Vagina (tissue), 2 donors: ENCODE measurements around the gene CIAO2B. TPM values are rescaled to one million over a fixed set of nuclear protein-coding genes. Genes with fewer than 3 reads are reported as not detected.

ENCODE experiments used
- DNase-seq, 2 donors: peaks; one replicate each; pipeline ENCODE4 v3.0.0-alpha.2; 2017; ENCODE audit errors: extremely low spot score in 2 of 2
- H3K27ac ChIP-seq: fragments of 200-600 bp; sonication (generic); one replicate; pipeline ENCODE4 v1.5.1; 2019
- H3K27me3 ChIP-seq: fragments of 200-600 bp; sonication (generic); one replicate; pipeline ENCODE4 v1.5.1; 2019
- H3K36me3 ChIP-seq, 2 donors: fragments of 200-600 bp; sonication (generic); one replicate each; pipeline ENCODE4 v1.5.1; 2017 to 2019
- H3K4me1 ChIP-seq: fragments of 200-600 bp; sonication (generic); one replicate; pipeline ENCODE4 v1.5.1; 2019
- H3K4me3 ChIP-seq, 2 donors: fragments of 200-600 bp; sonication (generic); 1 replicate in 1 of 2; 2 replicates in 1 of 2; pipeline ENCODE4 v1.5.1; 2016 to 2019
- H3K9me3 ChIP-seq: fragments of 200-600 bp; sonication (generic); one replicate; pipeline ENCODE4 v1.5.1; 2019
- POLR2A ChIP-seq, 2 donors: fragments of 450-650 bp; IDR thresholded peaks; one replicate each; pipeline ENCODE4 v1.6.1; 2017; ENCODE audit warnings: antibody characterized with exemption in 2 of 2, mild to moderate bottlenecking in 2 of 2, moderate library complexity in 2 of 2
- POLR2AphosphoS5 ChIP-seq, 2 donors: sonication (generic); formaldehyde crosslinking; IDR thresholded peaks; one replicate each; pipeline ENCODE4 v1.9.0; 2017; ENCODE audit warnings: antibody characterized with exemption in 2 of 2, mild to moderate bottlenecking in 2 of 2, low read depth in 1 of 2; ENCODE audit not compliant: insufficient read depth in 1 of 2
- intact Hi-C: fragments of 100-400 bp; cut with DNase I; formaldehyde crosslinking; loops from one replicate; pipeline ENCODE4 v1.15.1; 2023
- total RNA-seq: library from RNA; depleted of rRNA; stranded (reverse); fragments of >200 nt; gene quantifications from one replicate; pipeline ENCODE4 v1.2.3, GENCODE V29; 2016
- TF ChIP-seq, protein P1 (sequence below), 3 experiments: fragments of 450-650 bp in 2 of 3; fragments of 200-600 bp in 1 of 3; sonication (generic) in 1 of 3; IDR thresholded peaks; one replicate each; pipeline ENCODE4 v1.5.1; 2017 to 2019; ENCODE audit warnings: antibody characterized with exemption in 3 of 3, mild to moderate bottlenecking in 2 of 3, moderate library complexity in 2 of 3

Gene CIAO2B
- total RNA-seq, 1 donor from 2014 or later = 105 TPM

DNA sequence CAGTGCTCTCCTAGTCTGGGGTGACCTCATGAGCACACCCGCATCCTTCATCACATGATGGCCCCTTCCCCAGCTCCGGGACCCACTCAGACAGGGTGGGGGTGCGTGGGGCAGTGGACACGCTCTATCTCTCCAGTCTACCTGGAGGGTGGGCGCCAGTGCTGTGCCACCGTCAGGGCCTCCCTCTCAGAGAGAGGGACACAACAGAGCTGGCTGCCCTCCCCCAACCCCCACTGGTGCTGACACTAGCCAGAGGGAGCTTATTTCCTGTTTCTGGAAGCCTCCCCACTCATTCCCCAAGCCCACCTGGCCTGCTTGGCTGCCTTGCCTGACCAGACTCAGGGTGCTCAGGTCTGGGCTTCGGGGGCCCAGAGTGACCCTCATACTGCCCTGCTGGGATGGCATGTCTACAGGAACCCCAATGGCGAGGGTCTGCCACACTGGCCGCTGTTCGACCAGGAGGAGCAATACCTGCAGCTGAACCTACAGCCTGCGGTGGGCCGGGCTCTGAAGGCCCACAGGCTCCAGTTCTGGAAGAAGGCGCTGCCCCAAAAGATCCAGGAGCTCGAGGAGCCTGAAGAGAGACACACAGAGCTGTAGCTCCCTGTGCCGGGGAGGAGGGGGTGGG, 9.3 kb upstream of the CIAO2B start:
- intact Hi-C loops = no loop called here
- Histone ChIP-seq H3K27ac (no peak overlapping the region), H3K27me3 (no peaks in the 10 kb centered on the region), H3K4me3 (no peak overlapping the region), H3K36me3 (peaks cover 0 to 52% of the 10 kb centered on the region in 2 donors), H3K9me3 (no peaks in the 10 kb centered on the region), H3K4me1 (peaks cover 14% of the 10 kb centered on the region)
- no peak for DNase-seq
- TF ChIP-seq, protein P1, sequence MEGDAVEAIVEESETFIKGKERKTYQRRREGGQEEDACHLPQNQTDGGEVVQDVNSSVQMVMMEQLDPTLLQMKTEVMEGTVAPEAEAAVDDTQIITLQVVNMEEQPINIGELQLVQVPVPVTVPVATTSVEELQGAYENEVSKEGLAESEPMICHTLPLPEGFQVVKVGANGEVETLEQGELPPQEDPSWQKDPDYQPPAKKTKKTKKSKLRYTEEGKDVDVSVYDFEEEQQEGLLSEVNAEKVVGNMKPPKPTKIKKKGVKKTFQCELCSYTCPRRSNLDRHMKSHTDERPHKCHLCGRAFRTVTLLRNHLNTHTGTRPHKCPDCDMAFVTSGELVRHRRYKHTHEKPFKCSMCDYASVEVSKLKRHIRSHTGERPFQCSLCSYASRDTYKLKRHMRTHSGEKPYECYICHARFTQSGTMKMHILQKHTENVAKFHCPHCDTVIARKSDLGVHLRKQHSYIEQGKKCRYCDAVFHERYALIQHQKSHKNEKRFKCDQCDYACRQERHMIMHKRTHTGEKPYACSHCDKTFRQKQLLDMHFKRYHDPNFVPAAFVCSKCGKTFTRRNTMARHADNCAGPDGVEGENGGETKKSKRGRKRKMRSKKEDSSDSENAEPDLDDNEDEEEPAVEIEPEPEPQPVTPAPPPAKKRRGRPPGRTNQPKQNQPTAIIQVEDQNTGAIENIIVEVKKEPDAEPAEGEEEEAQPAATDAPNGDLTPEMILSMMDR (IDR thresholded peaks at IDR 0.05) = no peak
- no peak for TF ChIP-seq POLR2AphosphoS5 (IDR thresholded peaks at IDR 0.05; ENCODE audit: insufficient read depth in 1 of 2, low read depth in 1 of 2)
- no peak for TF ChIP-seq POLR2A (IDR thresholded peaks at IDR 0.05)

DNA sequence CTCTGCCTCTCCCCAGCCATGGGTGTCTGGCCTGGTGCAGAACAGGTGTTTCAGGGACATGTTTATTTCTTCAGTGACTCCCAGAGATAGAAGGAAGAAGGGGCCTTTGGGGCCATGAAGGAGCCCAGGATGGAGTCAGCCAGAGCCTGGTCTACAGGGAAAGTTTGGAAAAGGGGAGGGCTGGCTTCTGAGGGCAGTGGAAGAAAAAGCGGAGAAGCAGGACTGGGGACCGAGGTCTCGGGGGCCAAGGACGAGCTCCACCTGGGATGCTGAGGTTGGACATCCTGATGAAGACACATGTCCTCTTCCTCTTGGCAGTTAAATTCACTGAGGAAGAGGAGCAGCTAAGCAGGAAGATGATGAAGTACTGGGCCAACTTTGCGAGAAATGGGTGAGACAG, 8.8 kb upstream of the CIAO2B start:
- Histone ChIP-seq H3K27ac (no peak overlapping the region), H3K4me3 (no peak overlapping the region), H3K4me1 (peaks cover 14% of the 10 kb centered on the region), H3K27me3 (no peaks in the 10 kb centered on the region), H3K36me3 (peaks cover 0 to 52% of the 10 kb centered on the region in 2 donors), H3K9me3 (no peaks in the 10 kb centered on the region)
- intact Hi-C loops = no loop called here
- no peak for DNase-seq
- TF ChIP-seq, protein P1 (IDR thresholded peaks at IDR 0.05) = no peak
- TF ChIP-seq POLR2A (IDR thresholded peaks at IDR 0.05) (no peak), POLR2AphosphoS5 (IDR thresholded peaks at IDR 0.05; ENCODE audit: insufficient read depth in 1 of 2, low read depth in 1 of 2) (no peak)

DNA sequence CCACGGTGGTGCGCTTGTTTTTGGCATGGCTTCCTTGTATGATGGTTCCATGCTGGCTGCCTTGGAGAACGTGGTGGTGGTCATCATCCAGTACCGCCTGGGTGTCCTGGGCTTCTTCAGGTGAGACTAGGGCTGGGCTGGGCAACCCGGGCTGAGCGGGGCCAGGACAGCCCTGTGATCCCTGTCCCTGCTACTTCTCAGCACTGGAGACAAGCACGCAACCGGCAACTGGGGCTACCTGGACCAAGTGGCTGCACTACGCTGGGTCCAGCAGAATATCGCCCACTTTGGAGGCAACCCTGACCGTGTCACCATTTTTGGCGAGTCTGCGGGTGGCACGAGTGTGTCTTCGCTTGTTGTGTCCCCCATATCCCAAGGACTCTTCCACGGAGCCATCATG, 6.0 kb upstream of the CIAO2B start:
- no peaks in the 10 kb centered on the region for H3K27me3 ChIP-seq
- intact Hi-C loops = no loop called here
- H3K36me3 ChIP-seq = peaks cover 0 to 57% of the 10 kb centered on the region in 2 donors
- H3K27ac ChIP-seq = no peak overlapping the region
- no peak for DNase-seq
- H3K4me1 ChIP-seq = peaks cover 32% of the 10 kb centered on the region
- H3K9me3 ChIP-seq = no peaks in the 10 kb centered on the region
- H3K4me3 ChIP-seq = no peak overlapping the region
- no peak for TF ChIP-seq POLR2AphosphoS5 (IDR thresholded peaks at IDR 0.05; ENCODE audit: insufficient read depth in 1 of 2, low read depth in 1 of 2)
- no peak for TF ChIP-seq POLR2A (IDR thresholded peaks at IDR 0.05)
- TF ChIP-seq, protein P1 (IDR thresholded peaks at IDR 0.05) = no peak

DNA sequence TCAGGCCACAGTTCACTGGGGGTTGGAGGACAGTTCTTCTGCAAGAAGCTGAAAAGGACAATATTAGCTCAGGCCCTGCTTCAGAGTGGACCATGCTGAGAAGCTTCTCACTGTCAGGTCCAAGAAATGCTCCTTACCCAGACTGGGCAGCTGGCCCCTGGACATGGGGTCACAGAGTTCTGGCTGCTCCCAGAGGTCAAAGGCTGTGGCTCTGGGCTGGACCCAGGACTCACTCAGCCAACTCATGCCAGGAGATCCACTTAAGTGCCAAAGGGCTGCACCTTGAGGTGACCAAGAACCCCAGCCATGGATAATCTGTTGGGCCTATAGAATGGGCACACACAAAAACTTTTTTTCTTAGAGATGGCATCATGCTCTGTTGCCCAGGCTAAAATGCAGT, 5.2 kb upstream of the CIAO2B start:
- Histone ChIP-seq H3K27me3 (no peaks in the 10 kb centered on the region), H3K4me1 (peaks cover 34% of the 10 kb centered on the region), H3K9me3 (no peaks in the 10 kb centered on the region), H3K27ac (no peak overlapping the region), H3K36me3 (peaks cover 0 to 57% of the 10 kb centered on the region in 2 donors), H3K4me3 (no peak overlapping the region)
- DNase-seq = no peak
- intact Hi-C loops = no loop called here
- TF ChIP-seq POLR2A (IDR thresholded peaks at IDR 0.05) (no peak), POLR2AphosphoS5 (IDR thresholded peaks at IDR 0.05; ENCODE audit: insufficient read depth in 1 of 2, low read depth in 1 of 2) (no peak)
- TF ChIP-seq, protein P1 (IDR thresholded peaks at IDR 0.05) = no peak

DNA sequence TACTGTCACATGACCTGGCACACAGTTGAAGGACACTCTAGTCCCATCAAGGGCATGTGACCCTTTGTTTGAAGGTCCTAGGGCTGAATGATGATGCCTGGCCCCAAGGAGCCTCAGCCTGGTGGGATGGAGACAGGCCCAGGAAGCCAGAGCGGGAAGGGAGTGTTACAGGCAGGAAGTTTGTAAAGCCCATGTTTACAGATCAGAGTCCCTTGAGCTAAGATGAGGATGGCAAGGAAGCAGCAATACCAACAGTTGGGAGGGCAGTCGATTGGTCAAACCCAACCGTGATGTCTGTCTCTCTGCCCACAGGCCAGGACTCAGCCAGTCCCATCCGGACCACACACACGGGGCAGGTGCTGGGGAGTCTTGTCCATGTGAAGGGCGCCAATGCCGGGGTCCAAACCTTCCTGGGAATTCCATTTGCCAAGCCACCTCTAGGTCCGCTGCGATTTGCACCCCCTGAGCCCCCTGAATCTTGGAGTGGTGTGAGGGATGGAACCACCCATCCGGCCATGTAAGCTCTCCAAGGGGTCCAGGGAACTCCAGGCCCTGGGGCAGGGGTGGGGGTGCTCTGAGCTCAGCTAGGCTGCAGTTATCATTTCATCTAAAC, 3.6 kb upstream of the CIAO2B start:
- DNase-seq = no peak
- no peak overlapping the region for H3K4me3 ChIP-seq
- no peaks in the 10 kb centered on the region for H3K9me3 ChIP-seq
- no peak overlapping the region for H3K27ac ChIP-seq
- peaks cover 45% of the 10 kb centered on the region for H3K4me1 ChIP-seq
- intact Hi-C loops = no loop called here
- H3K27me3 ChIP-seq = no peaks in the 10 kb centered on the region
- TF ChIP-seq POLR2AphosphoS5 (IDR thresholded peaks at IDR 0.05; ENCODE audit: insufficient read depth in 1 of 2, low read depth in 1 of 2) (no peak), POLR2A (IDR thresholded peaks at IDR 0.05) (no peak)
- TF ChIP-seq, protein P1 (IDR thresholded peaks at IDR 0.05) = no peak
- H3K36me3 ChIP-seq = peaks cover 0 to 45% of the 10 kb centered on the region in 2 donors
